ENCODE results near the gene GP2.

- no peak for TF ChIP-seq CTCF (IDR thresholded peaks at IDR 0.05)
- TF ChIP-seq POLR2A (IDR thresholded peaks at IDR 0.05) = no peak
These were observed 4.3 kb upstream of the GP2 start for GRCh38 chr16:20331635-20332034.
